GM18858 (cell line): ENCODE measurements around the gene LRRC2.
"Not testable (repeated sequence)": the region's sequence is repeated elsewhere in the genome, so short reads cannot be mapped to it uniquely, and the experiment has no call there.

Experiments
- ATAC-seq: cut with Tn5 transposase; IDR thresholded peaks from one replicate; pipeline ENCODE4 v1.9.1; 2021; ENCODE audit not compliant: unreplicated experiment

LRRC2 gene, protein sequence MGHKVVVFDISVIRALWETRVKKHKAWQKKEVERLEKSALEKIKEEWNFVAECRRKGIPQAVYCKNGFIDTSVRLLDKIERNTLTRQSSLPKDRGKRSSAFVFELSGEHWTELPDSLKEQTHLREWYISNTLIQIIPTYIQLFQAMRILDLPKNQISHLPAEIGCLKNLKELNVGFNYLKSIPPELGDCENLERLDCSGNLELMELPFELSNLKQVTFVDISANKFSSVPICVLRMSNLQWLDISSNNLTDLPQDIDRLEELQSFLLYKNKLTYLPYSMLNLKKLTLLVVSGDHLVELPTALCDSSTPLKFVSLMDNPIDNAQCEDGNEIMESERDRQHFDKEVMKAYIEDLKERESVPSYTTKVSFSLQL

DNA sequence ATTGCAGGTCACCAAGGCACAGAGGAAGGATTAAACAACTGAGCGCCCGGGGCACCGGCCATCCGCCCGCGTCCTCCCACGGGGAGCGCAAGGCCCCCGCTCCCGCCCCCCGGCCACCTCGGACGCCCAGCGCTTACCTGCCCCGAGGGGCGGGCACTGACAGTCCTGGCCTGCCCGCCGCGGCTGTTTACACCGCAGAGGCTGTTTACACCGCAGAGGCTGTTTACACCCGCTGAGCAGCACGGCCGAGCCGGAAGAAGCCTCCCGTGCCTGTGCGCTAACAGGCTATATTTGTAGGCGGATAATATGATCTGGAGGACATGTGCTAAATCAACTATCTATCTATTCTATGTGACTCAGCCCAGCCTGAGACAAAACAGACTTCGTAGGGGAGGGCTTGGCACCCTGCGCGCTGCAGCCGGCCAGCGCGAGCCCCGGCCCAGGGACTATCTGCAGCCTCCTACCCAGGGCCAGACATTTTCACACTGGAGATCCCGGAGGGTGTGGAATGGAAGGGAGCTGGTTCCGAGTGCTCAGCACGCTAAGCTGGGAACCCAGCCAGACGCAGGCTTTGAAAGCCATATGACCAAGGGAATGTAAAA is at the start of gene LRRC2:
Gene LRRC2 (minus strand): TSS at position 263 of the 602 bp plus-strand sequence. CDS start 14,711 bp downstream, outside the sequence.
- no peak for ATAC-seq

DNA sequence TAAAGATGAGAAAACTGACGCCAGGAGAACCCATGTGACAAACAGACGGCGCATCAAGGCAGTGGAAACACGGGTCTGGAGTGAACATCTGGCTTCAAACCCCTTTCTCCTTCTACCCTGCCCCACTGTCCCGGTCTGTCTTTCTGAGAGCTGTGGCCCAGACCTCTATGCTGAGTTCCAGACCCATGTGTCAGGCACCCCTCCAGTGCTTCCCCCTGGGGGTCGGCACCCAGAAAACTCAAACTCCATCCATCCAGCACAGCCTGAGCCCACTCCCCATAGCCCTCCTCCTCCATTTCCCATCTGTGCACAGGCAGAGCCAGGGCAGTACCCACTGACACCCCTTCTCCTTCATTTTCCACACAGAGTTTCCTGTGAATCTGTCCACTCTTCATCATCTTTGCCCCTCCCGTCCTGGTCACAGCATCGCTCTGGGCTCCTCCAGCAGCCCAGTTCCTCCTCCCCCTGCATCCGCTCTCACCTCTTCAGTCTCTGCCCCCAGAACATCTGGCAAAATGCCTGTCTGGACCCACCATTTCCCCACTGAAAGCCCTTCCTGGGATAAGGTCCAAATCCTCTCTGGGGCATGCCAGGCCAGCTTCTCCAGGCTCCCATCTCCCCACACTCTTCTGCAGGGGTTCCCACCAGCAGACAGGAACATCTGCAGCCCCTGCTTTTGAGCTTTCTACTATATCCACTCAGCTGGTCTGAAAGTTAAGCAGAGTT is 49.1 kb upstream of the LRRC2 start:
- no peak for ATAC-seq

DNA sequence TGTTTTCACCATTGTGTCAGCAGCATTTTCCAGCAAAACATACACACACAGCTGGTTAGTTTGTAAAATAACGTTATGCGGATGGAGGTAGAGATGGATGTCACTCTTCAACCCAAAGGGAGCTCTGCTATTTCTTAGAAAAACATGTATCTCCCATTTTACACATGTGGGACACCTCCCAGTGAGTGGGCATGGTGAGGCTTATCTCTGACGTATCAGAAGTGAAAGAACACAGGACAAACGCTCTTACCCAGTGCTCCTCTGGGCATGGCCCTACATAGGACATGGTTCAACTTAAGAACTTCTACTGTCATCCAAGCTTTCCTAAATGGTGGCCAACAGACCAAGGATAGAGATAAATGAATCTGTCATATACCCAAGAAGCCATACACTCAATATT is 48.3 kb upstream of the LRRC2 start:
- no peak for ATAC-seq

DNA sequence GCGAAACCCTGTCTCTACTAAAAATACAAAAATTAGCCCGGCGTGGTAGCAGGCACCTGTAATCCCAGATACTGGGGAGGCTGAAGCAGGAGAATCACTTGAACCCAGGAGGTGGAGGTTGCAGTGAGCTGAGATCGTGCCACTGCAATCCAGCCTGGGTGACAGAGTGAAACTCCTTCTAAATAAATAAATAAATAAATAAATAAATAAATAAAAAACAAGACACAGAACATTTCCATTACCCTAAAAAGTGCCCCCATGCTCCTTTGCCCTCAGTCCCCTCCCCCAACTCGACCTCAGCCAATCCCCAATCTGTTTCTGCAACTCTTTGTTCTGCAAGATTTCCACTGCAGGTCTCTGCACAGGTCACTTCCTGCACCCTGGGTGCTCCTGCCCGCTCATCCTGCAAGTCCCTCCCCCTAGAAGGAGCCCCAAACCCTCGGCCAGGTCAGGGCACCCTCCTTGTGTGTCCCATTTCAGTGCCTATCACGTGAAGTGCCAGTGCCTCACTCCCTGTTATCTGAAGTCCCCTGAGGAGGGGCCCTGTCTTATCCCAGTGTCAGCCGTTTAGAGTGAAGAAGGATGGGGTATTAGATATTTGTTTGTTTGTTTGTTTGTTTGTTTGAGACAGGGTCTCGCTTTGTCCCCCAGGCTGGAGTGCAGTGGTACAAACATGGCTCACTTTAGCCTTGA is 47.4 kb upstream of the LRRC2 start:
- no peak for ATAC-seq

DNA sequence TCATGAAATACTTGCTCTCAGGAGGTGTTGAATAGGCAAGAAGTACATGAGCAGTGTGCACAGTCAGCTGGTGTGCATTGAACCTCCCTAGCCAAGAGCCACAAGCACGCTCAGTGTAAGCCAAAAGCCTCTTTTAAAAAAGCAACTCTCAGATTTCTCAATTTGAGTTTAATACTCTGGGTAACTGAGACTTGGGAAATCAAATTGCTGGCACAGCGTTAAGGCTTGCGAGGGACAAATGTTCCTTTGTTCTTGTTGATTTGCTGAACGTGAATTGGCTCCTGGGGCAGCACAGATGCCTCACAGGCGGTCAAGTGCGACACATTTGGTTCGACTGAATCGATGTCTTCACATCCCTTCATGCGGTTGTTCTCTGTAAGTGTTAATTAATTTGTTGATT is 46.2 kb upstream of the LRRC2 start, which contains the start of gene FAM240A:
Gene FAM240A (plus strand): TSS at position 202 of the 400 bp plus-strand sequence. CDS start 159 bp downstream, at position 361.
- ATAC-seq: no peak

DNA sequence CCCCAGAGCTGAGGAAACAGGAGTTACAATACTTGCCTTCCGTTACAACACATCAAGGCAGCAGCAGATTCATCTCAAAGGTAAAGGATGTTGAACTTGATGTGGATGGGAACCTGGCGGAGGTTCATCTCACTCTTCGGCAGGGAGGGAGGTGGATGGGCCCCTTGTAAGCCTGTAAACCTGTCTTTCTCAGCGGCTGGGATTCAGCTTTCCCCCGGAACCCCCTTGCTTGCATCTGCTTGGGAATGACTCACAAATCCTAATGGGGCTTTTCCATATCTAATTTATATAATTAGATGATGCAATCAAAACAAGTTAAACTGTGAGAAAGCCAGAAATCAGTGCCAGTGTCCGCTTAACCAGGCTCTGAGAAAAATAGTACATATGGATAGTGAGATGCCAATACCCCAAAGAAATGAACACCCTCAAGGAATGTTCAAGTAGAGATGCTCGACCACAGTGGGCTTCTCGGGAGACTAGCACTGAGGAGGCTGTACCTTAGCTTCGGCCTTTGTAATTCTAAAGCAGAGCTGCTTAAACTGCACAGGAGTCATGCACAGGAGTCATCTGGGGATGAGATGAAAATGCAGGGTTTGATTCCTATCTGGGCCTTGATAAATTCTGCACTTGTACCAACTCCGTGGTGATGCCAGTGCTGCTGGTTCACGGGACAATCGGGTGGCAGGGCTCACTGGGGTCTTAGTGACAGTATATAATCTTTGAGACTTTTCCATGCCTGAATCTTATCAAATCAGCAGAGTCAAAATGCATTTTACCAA is 44.0 kb upstream of the LRRC2 start:
- ATAC-seq: no peak

DNA sequence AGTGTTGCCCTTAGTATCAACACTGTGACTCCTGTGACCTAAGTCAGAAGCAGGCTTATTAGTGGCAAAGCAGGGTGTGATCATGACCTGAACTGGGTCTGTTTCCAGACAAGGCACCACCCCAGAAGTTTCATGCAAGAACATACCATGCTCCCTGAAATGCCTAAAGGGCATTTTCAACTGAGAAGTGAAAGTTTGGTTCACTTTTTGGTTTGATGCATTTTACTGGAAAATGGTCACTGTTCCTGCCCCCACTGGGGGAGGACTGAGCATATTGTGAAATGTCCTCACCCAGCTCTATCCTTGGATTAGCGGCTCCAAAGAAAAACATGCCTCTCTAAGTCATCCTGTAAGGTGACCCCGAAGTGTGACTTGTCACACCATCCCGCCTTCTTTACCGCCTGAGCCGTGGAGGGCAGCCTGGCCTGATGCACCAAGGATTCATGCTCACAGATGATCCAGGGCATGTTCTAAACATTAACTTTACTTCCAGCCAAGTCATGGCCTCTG is 43.2 kb upstream of the LRRC2 start:
- no peak for ATAC-seq

DNA sequence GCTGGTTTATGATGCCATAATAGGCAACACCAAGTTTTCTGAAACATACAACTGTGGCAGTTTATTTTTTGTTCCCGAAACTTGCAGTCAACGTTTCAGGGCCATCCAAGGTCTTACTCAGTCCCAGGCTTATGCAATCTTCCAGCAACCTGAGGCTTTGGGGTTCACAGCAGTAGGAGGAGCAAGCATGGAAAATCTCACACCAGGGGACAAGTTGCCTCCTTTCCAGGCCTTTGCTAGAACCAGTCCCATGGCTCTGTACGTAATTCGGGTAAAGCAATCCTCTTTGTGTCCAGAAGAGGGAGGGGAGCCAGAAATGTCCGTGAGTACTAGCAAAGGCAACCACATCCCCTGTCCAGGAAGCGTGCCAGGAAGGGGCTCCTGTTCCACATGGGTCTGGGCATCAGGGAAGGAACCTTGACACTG is 41.5 kb upstream of the LRRC2 start:
- ATAC-seq: no peak

DNA sequence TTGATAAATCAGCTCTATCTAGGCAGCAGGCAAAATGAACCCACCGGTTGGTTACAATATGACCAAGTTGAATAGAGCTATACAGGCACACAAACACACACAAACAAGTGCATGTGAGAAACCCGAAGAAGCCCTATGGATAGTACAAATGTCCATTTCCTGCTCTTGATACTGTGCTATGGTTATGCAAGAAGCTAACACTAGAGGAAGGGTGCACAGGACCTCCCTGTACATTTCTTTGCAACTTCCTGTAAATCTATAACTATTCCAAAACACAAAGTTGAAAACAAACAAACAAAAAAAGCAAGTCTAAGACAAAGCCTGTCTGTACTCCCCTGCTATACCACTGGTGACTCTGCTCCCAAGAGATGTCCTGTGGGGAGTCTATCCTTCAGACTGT is 38.0 kb upstream of the LRRC2 start:
- ATAC-seq: no peak

DNA sequence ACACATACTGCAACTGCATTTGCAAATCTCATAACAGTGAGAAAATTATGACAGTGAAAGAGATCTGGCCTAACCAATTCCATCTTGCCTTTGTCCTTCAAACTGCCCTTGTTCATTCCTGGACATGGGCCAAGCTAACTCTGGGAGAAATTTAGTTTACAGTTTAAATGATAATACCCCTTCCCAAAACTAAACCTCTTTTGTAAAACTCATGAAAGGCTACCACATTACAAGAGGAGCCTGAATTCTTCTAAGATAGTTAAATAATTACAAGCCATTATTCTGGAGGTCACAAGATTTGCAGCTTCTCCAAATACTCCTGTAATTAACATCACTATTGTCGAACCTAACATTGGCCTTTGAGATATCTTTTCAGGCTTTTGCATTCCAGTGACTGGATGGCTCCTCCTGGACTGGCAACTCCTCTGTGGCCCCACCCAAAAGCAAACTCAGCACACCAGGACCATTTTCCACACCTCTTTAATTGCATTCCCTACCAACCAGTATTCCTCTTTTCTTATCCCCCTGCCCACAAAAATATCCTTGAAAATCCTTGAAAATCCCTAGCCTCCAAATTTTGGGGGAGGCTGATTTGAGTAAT is 37.4 kb upstream of the LRRC2 start:
- no peak for ATAC-seq

DNA sequence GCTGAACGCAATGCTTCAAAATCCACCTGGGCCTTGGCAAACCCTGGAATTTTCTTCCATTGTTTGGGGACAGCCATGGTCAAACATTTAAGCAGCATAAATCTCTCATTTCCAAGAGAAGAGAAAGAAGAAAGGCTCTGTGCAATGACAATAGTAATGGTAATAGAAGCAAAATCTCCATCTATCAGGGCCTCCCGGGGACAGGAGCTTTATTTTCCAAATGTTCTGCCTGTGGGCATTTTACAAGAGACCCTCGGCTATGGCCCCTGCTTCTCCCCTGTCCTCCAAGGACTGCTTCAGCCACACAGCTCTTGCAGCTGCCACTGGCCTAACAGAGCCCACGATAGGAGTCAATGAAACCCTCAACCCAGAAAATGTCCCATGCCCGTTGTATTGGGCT is 33.5 kb upstream of the LRRC2 start:
- no peak for ATAC-seq

DNA sequence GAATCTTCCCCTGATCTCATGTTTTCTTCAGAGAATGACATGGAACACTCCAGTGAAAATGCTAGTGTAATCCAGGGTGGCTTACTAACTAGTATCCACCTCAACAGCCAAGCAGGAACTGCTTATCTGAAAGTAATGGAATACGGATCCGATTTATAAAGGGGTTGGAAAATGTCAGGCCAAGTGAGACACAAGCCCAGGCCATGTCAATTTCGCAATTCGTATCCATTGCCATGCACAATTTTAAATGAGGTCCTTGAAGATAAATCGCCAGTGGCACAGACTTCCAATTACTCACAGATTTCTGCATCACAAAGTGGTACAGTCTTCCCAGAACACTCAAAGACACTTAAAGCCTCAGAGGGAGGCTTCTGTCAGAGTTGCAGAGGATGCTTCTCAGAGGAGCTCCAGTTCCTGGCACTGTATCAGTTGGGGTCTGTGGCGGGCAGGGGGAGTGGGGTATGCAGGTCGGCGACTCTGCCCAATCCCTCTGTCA is 29.8 kb upstream of the LRRC2 start:
- no peak for ATAC-seq

DNA sequence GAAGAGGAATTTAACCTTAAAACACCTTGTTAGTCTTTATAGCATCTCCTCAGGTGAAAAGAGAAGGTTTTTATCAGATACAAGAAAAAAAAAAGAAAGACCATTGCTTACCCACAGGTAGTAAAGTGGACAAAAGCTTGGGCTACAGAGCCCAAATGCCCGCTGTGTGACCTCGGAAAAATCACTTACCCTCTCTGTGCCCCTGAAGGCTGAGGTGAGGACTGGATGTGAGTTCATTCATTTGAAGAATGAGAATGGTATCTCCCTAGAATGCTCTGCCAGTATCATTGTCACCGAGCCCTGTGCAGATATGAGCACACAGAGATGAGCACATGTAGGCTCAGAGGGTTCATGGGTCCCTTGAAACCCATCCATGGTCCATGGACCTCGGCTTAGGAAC is 28.6 kb upstream of the LRRC2 start:
- no peak for ATAC-seq

DNA sequence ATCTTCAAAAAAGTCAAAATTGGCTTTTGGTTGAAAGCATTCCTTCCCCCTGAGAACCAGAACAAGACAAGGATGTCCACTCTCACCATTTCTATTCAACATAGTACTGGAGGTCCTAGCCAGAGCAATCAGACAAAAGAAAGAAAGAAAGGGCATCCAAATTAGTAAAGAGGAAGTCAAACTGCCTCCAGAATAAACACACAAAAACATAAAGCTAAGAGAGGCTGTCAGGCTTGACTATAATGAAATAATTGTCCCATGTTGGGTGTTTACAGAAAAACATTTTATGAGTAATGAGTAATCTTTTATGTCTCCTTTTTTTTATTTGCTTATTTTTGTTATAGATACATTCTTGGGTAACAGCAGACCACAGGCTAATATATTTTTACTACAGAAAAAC is 27.9 kb upstream of the LRRC2 start:
- ATAC-seq: no peak

DNA sequence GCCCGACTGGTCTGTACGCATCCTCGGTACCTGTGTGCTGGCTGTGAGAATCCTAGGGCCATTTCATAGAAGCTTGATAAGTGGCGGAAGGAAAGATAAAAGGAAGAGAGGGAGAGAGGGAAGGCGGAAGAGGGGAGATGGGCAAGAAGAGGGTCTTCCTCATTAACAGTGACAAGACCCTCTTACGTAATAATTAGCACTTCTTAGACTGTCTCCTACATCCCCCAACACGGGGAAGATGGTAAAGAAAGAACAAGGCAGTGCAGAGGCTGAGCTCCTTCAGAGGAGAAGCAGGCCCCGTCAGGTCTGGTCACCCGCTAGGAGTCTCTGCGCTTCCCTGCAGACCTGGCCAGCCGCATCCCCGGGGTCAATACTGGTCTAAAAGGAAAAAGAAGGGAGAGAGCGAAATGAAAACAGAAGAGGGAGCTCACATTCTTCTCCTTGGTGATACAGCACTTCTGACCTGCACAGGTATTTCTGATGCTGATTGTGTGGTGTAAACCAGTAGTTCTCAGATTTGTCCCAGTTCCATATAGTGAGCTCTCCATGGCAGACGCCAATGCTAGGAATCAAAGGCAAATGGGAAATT is 27.3 kb upstream of the LRRC2 start:
- ATAC-seq: no peak

DNA sequence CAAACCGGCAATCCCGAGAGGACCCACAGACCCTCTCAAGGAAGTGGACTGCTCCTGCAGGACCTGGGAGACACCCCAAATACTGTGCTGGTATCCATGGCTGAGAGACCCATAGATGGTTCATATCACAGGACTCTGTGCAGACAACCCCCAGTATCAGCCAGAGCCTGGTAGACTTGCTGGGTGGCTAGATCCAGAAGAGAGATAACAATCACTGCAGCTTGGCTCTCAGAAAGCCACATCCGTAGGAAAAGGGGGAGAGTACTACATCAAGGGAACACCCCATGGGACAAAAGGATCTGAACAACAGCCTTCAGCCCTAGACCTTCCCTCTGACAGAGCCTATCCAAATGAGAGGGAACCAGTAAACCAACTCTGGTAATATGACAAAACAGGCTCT is 21.2 kb upstream of the LRRC2 start:
- ATAC-seq: not testable (repeated sequence)

DNA sequence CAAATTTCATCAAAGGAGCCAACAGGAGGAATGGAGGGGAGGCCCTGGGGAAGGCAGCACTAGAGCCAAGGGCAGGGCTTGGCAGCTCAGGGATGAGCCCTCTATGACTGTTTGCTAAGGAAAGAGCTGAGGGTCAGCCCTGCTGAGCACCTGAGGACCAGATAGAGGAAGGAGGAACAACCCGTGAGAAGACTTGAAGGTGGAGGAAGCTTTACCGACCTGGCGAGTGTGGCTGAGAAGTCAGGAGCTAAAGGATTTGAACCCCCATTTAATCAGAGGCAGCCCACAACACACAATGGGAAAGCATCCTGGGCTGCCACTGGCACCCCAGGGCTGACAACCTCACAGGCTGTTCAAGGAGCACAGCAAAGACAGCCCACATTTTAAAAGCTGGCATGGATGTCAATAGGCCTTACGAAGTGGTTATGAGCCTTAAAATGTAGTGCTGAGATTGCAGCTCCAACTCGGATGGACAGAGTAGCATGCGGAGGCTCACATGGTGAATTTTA is 20.7 kb upstream of the LRRC2 start:
- no peak for ATAC-seq

DNA sequence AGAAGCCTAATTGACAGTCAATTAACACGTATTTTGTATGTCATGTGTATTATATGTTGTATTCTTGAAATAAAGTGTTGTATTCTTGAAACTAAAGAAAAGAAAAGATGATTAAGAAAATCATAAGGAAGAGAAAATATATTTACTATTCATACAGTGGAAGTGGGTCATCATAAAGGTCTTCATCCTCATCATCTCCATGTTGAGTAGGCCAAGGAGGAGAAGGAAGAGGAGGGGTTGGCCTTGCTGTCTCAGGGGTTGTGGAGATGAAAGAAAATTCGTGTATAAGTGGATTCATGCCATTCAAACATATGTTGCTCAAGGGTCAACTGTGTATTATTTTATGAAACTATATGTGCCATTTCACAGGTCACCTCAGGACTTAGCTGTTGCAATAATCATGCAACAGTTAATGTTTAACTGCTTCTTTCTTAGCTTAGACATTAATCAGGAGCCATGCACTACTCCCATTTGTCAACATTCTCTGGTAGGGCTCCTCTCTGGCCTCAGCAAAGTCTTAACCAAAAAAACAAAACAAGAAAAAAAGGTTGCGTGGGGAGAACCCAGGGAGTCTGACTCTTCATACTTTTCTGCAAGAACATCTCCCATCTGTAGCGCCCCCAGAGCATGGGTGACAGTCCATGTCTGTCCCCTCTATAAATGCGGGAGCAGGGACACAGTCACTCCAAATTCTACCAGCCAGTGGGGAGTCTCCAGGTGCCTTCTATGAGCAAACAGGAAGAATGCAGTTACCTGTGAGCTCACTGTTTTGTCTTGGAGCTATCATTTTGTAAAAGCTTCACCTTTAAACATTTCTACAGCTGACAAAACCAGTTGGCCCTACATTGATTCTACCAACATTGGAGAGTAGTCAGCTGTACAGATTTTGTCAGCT is 19.9 kb upstream of the LRRC2 start:
- ATAC-seq: no peak
